Measurements from ENCODE around the gene CAMSAP3.

CAMSAP3 gene

DNA sequence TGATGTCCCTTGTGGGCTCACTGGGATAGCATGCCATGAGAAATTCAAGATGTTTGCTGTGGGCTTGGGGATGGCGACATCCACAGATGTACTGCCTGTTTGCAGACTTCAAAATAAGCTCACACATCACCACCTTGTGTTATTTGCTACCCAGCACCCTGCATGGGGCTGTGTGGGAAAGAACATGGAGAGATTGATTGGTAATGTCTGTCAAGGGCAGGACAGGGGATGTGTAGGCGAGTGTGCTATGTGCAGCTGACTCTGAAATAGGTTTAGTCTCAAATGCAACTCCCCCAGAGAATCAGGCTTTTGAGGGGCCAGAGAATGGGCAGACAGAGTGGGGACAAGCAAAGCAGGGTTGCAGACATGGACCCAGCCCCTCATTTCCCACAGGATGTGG, 35.4 kb upstream of the CAMSAP3 start:
- TF ChIP-seq CTCF (IDR thresholded peaks at IDR 0.05) (no peak), ZFX (IDR thresholded peaks at IDR 0.05; ENCODE audit: borderline replicate concordance) (no peak)
- H3K27ac ChIP-seq = no peak overlapping the region

- TF ChIP-seq ZFX (IDR thresholded peaks at IDR 0.05; ENCODE audit: borderline replicate concordance) = no peak
- no peak for TF ChIP-seq CTCF (IDR thresholded peaks at IDR 0.05)
- H3K27ac ChIP-seq = no peak overlapping the region
Measured at GRCh38 chr19:7561325-7561724, 34.3 kb upstream of the CAMSAP3 start.

- H3K27ac ChIP-seq = no peak overlapping the region
- TF ChIP-seq CTCF (IDR thresholded peaks at IDR 0.05) (no peak), ZFX (IDR thresholded peaks at IDR 0.05; ENCODE audit: borderline replicate concordance) (no peak)
Measured at GRCh38 chr19:7562646-7563393, 32.8 kb upstream of the CAMSAP3 start.

- TF ChIP-seq CTCF (IDR thresholded peaks at IDR 0.05) (no peak), ZFX (IDR thresholded peaks at IDR 0.05; ENCODE audit: borderline replicate concordance) (no peak)
- H3K27ac ChIP-seq = no peak overlapping the region
Measured at GRCh38 chr19:7564866-7565265, 30.8 kb upstream of the CAMSAP3 start.

DNA sequence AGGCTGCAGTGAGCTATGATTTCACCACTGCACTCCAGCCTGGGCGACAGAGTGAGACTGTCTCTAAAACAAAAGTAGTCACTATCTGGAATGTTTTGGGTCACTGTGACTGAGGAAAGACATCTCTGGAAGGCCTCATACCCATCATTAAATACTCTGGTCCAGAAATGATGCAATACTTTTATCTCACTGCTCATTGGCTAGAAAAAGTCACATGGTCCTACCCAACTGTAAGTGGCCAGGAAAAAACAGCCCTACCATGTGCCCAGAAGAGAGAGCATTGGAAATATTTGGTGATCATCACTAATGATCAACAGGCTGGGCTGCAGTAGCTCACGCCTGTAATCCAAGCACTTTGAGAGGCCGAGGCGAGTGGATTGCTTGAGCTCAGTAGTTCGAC, 30.3 kb upstream of the CAMSAP3 start:
- H3K27ac ChIP-seq = no peak overlapping the region
- TF ChIP-seq ZFX (IDR thresholded peaks at IDR 0.05; ENCODE audit: borderline replicate concordance) = no peak
- no peak for TF ChIP-seq CTCF (IDR thresholded peaks at IDR 0.05)

GRCh38 chr19:7570761-7571160, 24.9 kb upstream of the CAMSAP3 start:
- no peak overlapping the region for H3K27ac ChIP-seq

More at GRCh38 chr19:7570761-7571160, 24.9 kb upstream of the CAMSAP3 start:
- TF ChIP-seq CTCF (IDR thresholded peaks at IDR 0.05) = no peak
- no peak for TF ChIP-seq ZFX (IDR thresholded peaks at IDR 0.05; ENCODE audit: borderline replicate concordance)
